Brain pericyte (primary cell): ENCODE results near the gene ZC3H18.
"Not testable (repeated sequence)": the region's sequence is repeated elsewhere in the genome, so short reads cannot be mapped to it uniquely, and the experiment has no call there.

ENCODE experiments used
- DNase-seq: peaks from one replicate; pipeline ENCODE4 v3.0.0-alpha.2; 2012; ENCODE audit warnings: low read depth, low spot score

ZC3H18 gene

DNA sequence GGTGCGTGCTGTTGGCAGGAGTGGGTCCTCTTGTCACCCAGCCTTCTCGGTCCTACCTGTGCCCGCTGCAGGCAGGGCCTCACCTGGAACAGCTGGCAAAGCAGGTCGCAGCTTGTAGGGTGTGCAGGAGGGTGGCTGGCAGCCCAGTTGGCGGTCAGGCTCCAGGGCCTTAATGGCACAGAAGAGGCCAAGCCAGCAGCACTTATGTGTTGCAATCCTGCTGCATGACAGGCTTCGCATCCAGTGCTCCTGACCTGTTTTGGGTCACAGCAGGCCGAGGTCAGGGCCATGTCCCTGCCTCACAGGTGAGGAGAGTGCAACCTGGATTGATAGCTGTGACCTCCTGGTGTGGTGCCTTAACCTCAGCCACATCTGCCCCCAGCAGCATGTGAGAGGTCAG lies 31.9 kb downstream of the ZC3H18 start:
- DNase-seq, result no peak

DNA sequence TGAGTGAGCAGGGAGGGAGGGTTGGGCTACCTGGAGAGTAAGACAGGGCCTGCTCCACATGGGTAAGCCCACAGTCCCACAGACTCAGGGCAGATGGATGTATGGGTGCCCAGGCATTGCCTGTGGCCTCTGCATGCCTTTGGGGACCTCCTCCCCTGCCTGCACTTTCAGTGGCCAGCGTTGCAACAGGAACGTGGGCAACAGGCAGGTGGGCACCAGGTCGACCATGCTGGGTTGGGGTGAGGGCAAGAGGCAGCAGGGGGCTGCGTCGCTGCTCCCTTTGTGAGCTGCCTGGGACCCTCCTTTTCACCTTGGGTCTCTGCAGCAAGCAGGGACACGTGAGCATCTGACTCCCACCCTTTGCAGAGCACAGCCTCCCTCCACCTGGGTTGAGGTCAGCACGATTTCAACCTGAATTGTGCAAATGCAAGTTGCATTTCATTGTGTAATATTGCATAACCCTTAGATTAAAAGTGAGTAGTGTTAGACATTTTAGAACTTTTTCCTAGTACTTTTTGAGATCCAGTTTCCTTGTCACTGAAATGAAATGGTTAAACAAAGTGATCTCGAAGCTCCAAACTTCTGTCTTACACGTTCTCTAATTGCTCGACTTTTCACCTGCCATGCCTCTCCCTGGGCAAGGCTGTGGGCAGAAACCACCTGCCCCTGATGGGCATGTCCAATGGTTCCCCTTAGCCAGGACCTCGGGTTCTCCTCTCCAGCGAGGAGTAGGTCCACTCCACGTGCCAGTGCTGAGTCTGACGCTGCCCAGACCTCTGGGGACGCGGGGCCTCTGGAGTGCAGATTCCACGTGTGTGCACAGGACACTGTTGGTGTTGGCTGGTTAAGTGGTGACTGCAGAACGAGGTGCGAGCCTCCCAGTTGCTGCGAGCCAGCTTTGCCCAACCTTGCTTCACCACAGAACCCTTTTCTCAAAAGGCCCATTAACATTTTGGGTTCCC lies 35.3 kb downstream of the ZC3H18 start:
- no peak for DNase-seq

DNA sequence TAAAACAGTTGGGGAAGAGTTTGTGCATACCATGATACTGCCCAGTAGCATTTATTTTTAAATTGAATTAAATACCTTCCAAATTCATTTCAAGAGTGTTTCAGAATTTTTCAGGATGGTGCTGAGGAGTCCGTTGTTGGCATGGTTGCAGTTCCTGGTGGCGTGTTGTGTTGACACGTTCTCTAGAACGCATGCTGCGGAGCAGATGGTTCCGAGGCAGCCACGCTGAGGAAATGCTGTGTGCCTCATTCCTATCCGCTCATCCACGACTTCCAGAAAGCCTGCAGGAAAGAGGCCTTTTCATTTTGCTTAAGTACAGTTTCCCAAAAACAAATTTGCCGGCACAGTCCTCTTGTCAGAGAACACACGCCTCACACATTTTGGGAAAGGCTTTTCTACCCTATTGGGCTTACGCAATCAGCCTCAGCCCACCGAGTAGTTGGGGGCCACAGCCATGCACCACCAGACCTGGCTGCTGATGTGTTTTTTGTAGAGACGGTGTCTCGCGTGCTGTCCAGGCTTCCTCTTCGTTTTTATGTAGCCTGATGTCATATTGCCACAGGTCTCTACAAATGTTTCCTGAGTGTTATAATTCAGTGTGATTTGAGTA lies 36.0 kb downstream of the ZC3H18 start:
- DNase-seq, result no peak

DNA sequence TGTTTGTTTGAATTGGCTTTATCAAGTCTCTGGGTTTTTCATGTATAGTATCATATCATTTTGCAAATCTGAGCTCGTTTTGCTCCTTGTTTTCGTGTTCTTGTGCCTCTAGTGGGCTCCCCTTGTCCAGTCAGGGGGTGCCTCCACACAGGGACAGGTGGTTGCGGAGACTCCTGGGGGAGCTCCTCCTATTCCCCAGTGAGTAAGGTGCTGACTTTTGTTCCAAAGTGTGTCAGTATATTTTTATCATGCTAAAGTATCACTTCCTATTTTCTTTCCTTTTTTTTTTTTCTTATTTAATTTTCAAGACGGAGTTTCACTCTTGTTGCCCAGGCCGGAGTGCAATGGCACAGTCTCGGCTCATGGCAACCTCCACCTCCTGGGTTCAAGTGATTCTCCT lies 37.9 kb downstream of the ZC3H18 start:
- no peak for DNase-seq

DNA sequence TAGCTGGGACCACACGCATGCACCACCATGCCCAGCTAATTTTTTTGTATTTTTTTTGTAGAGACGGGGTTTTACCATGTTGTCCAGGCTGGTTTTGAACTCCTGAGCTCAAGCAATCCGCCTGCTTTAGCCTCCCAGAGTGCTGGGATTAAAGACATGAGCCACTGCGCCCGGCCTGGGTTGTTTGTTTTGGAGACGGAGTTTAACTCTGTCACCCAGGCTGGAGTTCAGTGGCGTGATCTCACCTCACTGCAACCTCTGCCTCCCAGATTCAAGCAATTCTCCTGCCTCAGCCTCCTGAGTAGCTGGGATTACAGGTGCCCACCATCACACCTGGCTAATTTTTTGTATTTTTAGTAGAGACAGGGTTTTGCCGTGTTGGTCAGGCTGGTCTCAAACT lies 39.2 kb downstream of the ZC3H18 start:
- not testable (repeated sequence) for DNase-seq

DNA sequence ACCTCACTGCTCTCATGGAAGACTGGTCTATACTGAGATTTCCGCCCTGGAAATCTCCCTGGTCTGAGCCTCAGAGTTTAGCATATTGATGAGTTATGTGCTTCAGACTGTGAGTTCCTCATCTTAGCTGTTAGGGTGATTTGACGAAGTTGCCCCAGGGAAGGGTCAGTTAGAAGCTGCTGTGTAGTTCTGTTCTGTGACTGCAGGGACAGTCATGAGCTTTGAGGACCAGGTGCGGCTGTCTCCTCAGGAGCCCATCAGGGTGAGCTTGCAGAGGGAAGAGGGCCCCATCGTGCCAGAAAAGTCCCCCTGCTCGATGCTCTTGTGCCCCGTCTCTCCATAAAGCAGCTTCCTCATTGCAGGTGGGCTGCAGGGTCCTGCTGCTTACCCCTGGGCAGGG lies 39.9 kb downstream of the ZC3H18 start:
- DNase-seq, result no peak

DNA sequence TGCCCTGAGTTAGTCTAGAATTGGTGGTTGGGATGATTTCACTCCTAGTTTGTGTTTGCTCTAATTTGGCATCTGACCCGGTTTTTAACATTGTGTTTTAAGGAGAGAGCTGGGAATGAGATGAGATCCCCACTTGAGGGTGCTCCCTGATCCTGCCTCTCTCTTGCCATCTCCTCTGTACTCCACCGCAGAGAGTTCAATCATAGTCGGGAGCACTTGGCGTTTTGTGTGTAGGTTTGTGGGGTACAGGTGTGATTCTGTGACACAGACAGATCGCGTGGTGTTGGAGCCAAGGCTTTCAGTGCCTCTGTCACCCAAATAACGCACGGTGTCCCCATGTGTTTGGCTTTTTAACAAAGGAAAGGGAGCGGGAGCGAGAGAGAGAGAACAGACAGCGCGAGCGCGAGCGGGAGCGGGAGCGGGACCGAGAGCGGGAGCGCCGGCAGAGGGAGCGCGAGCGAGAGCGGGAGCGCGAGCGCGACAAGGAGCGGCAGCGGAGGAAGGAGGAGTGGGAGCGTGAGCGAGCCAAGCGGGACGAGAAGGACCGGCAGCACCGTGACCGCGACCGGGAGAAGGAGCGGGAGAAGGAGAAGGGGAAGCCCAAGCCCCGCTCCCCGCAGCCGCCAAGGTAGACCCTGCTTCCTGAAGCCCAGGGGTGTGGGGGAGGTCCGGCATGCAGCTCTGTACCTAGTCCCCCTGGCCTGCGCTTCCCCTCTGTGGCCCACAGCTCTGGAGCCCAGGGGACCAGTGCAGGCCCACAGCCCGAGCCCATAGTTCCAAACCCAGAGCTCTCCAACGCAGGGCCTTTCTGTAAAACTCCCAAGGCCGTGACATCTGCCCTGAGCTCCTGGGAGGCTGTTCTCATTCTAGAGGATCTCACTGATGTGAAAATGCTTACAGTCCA lies 41.0 kb downstream of the ZC3H18 start:
- no peak for DNase-seq

DNA sequence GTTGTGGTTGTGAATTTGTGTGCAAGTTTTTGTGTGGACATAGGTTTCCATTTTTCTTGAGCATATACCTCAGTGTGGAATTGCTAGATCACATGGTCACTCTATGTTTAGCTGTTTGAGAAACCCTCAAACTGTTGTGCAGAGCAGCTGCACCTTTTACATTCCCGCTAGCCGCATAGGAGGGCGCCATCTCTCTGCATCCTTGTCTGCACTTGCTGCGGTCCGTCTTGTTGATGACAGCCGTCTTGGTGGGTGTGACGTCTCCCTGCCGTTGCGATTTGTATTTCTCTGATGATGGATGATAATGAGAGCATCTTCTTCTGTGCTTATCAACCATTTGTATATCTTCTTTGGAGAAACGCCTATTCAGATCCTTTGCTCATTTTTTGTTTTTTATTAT lies 43.1 kb downstream of the ZC3H18 start:
- no peak for DNase-seq

DNA sequence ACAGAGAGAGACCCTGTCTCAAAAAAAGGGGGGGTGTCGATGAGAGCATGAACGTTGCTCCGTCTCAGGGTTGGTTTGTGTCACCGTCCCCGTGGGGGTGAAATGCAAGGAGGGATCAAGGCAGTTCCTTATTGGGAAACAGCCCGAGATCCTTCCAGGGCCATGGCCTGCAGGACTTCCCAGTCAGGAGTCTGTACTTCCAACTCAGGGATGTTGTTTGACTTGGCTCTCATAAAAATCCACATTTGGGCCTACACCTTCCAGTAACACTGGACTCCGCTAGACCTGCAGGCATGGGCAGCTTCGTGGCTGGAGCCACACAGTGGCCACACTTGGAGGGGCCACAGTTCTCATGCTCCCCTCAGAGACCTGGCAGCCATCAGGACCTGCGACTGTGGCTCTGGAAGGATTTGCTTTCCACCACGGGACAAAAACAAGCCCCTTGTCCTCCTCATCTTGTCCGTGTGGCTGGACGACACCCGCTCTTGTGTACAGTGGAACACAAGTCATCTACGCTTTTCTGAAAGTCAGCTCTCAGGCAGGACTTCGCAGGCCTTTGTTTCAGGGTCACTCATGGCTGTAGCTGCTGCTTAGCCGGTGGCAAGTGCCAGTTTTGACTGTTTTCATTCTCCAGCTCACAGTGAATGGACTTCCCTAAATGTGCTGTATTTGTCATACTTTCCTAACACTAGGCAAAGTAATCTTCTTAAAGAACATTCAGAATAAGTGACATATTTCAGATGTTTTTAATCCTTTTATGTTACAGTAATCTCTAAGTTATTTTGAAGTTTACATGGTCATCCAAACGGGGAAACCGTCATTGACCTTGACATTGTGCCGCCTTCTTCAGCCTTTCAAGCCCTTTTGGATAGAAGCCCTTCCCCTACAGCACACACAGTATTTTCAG lies 44.0 kb downstream of the ZC3H18 start:
- DNase-seq, result no peak

DNA sequence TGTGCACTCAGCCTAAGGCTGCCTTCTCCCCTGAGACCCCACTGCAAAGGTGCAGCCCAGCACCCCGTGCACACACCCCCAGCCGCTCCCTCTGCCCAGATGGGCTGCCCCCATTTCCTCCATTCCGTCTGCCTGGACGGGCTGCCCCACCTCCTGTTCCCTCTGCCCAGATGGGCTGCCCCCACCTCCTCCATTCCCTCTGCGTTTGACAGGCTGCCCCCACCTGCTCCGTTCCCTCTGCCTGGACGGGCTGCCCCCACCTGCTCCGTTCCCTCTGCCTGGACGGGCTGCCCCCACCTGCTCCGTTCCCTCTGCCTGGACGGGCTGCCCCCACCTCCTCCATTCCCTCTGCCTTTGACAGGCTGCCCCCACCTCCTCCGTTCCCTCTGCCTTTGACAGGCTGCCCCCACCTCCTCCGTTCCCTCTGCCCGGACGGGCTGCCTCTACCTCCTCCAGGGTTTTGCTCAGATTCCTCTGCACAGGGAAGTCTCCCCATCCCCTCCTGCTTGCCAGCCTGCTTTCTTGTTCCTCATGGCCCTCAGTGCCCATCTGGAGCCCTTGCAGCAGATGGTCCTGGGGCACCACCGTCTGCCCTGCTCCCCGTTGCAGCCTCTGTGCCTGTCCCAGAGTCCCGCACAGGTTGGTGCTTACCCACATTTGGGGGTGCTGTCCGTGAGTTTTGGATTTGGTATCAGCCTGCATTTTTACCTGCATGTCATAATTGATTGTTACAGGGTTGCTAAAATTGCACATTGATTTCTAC lies 44.8 kb downstream of the ZC3H18 start:
- no peak for DNase-seq

DNA sequence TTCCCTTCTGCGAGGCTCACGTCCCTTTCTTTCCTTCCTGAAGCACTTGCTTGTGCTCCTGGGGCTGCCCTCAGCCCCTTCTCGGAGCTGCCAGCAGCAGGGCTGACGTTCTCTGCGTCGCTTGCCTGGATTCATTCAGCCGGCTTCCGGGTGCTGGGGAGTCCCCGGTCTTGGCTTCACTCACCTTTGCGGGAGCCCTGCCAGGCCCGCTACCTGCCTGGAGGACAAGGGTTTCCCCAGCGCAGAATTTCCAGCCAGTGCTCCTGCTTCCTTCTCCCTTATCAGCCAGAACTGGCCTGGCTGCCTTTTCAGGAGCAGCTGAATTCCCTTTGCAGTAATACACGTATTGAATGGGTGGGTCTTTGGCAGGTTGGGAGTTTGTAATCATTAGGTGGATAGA lies 46.1 kb downstream of the ZC3H18 start:
- no peak for DNase-seq

DNA sequence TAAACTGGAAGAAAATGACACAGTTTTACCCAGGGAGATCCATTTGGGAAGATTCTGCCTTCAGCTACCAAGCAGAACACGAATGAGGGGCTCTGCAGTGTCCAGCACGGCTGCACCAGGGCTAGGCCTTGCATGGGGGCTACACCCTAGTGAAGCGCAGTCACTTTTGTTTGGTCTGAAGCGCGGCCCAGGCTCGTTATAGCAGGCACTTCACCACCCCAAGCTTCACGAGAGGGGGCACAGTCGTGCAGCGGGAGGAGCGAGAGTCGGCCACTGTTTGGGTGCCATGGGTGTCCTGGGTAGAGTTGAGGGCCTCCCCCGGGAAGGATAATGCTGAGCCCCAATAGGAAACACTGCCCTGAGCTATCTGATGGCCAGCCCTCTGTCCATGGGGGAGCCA lies 46.5 kb downstream of the ZC3H18 start:
- DNase-seq, result no peak

DNA sequence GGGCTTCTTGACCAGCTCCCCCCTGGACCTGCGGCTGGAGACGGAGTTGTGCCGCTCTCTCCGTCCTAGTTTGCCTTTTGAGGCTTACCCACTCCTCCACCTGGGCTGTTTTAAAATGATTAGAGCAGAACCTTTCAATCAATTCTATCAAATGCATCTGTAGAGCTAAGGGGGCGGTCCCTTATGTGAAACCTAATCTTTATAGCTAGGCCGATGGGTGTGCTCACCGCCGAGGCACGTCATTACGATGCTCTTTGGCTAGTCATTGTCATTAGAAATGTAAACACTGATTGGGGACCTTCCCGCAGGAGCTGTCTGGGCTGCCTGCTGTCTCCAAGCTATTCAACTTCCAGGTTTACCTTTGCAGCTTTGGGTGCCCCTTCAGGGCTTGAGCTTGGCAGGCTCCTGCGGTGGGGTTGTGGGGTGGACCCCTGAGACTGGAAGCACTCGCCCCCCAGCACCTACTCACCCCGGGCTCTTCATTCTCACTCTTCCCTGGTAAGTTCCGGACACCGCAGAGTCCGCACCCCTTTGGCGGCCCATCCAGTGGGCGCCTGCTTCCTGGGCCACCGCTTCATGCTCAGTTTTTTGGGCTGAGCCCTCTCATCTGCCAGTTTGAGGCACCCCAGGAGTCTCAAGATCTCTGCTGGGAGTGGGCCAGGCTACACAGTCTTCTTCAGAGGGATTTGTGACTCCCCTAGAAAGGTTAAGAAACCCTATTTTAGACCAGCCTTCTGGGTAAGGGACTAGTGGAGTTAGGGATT lies 47.2 kb downstream of the ZC3H18 start:
- DNase-seq, result no peak

DNA sequence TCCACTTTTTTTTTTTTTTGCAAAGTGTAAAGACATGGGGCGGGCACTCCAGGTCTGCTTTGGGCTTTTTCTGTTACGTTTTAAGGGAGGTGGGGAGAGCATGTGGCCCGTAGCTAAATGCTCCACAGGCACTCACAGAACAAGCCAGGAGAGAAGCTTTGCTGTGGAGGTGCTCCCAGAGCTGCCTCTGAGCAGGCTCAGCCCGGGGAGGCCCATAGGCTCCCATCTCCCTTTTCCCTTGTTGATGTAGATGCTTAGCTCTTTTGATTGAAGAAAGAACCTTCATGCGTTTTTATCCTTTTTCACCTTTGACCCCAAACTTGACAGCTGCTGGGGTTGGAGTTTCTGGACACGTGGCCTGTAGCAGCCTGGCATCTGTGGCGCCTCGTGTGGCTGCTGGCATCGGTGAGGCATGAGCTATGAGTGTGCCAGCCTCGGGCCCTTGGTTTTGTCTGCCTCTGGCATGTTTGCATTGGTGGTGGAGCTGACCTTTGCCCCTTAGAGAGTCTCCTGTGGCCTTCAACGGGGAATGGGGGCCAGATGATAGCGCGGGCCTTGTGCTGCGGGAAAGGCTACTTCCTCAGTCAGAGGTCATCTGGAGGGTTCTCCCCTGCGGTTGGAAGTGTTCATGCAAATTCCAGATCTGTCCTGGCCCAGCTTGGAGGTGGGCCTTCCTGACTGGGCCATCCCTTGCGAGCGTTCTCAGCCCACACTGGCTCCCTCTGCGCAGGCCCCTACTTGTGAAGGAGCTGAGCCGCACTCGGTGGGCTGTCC lies 48.2 kb downstream of the ZC3H18 start:
- DNase-seq, result no peak

DNA sequence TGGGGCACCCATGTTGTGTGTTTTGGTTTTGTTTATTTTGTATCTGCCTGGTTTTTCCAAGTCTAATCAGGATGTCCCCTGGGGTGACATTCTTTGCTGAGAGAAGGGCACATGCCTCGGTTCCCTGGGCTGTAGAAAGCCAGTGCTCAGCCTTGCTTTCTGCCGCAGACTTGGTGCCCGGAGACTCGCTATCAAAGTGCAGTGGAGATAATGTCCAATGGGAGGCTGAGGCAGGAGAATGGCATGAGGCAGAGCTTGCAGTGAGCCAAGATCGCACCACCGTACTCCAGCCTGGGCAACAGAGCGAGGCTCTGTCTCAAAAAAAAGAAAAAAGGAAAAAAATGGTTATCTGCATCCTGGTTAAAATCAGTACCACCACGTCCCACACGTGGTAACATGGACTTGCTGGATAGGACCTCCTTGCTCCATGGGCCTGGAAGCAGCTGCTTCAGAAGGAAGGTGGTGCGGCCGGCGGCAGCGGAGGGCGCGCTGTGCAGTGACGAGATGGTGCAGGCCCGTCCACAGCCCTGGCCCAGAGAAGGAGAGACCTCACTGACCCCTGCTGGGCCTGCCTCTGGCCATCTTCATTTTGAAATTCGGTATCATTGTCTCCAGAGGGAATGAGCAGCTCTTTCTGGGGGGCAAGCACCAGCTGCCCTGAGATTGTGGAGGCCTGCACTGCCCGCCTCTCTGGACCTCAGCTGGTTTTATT lies 48.9 kb downstream of the ZC3H18 start:
- no peak for DNase-seq

DNA sequence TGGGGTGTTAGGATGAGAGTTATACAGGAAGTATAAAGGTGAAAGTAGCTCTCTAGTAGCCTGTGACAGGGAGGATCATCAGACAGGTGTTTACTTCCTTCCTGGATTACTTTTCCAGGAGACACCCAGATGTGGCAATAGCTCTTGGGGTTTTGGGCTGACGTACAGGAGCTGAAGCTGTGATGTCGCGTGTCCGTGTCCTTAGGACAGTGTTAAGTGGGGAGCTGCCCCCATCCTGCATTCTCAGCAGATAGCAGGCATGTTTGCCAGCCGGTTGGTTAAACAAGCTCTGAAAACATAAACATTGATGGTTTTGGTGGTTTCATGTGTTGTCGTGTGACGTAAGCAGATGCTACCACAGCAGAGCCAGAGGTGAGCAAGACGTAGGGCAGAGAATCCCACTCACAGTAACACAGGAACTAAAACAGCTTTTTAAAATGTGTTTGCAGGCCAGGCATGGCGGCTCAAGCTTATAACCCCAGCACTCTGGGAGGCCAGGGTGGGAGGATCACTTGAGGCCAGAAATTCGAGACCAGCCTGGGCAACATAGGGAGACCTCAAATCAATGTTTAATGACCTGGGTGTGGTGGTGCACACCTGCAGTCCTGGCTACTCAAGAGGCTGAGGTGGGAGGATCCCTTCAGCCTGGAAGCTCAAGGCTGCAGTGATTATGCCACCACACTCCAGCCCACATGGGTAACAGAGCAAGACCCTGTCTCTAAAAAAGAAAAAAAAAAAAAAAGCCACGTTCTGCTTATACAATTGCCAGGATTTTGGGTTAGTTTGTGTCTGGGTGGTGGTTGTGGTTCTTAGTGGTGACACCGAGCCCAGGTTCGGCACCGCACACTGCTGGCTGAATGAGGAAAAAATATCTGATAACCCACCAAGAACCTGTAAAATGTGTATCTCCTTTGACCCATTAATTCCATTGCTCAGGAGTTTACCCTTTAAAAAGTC lies 49.9 kb downstream of the ZC3H18 start:
- no peak for DNase-seq

DNA sequence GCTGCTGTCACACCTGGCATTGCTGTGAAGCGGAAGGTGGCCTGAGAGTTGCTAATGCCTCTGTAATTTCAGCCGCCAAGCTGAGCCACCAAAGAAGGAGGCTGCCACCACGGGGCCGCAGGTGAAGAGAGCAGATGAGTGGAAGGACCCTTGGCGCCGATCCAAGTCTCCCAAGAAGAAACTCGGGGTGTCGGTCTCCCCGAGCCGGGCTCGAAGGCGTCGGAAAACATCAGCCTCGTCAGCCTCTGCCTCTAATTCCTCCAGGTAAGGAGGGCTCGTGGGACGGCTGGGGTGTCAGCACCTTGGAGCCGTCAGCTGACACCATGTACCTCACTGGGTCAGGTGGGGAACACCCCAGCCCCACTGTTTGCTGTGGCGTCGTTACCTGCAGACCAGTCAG lies 51.9 kb downstream of the ZC3H18 start:
- no peak for DNase-seq
